Left kidney (tissue), 2 donors: ENCODE measurements around the gene ACTN1. TPM values are rescaled to one million over a fixed set of nuclear protein-coding genes. Genes with fewer than 3 reads are reported as not detected.
"Not testable (repeated sequence)": the region's sequence is repeated elsewhere in the genome, so short reads cannot be mapped to it uniquely, and the experiment has no call there.

Experiments used
- DNase-seq: peaks from one replicate; pipeline ENCODE4 v3.0.0-alpha.2; 2013
- polyA plus RNA-seq: library from polyadenylated mRNA; unstranded; fragments of 120-200 nt; gene quantifications from one replicate; pipeline ENCODE4 v1.2.1, GENCODE V29; 2013; ENCODE audit not compliant: insufficient read length

ACTN1 gene
- polyA plus RNA-seq, 1 donor, result 73.0 TPM

DNA sequence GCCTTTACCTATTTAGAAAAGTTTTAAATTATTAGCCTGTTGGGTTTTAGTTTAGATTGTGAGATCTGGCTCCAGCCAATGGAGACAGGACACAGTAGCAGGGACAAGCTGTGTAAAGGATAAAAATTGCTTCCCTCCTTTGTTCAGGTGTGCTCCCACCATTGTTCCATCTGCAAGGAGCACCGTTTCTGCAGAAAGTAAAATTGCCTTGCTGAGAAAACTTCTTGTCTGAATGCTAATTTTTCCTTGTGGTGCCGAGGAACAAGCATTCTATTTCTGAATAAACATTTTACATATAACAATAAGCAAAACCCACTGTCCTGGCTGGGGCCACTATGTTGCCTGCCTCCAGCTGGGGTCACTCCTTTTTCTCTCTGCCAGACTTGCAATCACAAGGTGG is 113.6 kb downstream of the ACTN1 start:
- no peak for DNase-seq

DNA sequence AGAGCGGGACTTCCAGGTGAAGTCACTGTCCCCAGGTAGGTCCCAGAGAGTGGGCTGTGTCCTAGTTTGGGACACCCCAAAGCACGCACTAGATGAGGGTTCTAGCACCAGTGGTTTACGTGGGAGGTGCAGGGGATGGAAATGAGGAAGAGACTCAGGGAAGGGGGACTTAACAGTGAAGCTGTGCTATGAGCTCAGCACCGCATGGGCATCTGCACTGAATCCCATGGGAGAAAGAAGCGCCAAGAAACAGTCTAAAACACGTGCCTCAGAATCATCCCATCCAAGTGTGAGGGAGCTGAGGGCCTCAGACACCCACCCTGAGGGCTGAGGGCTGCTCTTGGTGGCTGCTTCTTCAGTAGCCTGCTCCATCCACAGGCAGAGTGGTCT is 114.7 kb downstream of the ACTN1 start:
- DNase-seq, result no peak

DNA sequence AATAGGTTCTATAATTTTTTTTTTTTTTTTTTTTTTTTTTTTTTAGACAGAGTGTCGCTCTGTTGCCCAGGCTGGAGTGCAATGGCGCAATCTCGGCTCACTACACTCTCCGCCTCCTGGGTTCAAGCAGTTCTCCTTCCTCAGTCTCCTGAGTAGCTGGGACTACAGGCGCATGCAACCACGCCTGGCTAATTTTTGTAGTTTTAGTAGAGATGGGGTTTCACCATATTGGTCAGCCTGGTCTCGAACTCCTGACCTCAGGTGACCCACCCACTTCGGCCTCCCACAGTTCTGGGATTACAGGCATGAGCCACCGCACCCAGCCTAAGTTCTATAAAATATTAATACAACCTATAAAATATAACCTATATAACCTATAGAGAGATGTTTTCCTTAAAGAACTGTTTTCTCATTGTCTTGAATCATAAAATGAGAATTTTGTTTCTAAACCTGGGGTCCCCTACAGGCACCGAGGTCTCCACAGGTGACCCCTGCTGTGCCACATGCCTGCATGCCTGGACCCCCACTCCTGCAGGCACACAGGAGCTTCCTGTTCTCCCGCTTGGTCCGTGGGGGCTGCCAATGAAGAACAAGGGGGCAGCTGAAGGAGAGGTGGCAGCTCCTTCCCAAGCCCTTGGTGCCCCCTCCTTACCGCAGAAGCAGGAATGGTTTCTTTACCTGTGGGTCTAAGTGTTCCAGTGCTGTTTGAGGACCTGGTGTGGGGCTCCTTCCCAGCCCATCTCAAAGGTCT is 115.3 kb downstream of the ACTN1 start:
- DNase-seq, result no peak

DNA sequence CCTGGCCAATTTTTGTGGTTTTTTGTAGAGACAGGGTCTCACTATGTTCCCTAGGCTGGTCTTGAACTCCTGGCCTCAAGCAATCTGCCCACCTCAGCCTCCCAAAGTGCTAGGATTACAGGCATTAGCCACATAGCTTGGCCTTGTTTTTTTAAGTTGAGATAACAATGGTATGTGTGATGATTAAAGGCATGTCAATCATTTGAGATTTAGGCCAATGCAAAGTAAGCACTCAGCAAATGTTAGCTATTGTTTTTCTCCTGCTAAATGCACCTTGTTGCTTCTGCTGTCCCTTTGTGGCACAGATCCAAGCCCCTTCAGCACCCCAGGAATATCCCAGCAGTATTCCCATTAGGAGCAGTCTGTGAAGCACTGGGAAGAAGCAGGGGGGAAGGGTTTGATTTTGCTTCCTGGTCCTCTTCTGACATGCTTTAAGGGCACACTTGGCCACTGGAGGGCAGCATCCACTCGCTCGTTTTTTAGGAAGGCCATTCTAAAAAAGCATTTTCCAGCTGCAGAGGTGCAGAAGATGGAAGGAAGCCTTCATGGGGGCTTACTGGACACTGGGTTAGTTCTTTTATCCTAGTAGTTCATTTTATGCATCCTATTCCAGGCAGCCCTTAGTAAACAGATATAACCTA is 116.0 kb downstream of the ACTN1 start:
- DNase-seq, result peak; percentile 74

DNA sequence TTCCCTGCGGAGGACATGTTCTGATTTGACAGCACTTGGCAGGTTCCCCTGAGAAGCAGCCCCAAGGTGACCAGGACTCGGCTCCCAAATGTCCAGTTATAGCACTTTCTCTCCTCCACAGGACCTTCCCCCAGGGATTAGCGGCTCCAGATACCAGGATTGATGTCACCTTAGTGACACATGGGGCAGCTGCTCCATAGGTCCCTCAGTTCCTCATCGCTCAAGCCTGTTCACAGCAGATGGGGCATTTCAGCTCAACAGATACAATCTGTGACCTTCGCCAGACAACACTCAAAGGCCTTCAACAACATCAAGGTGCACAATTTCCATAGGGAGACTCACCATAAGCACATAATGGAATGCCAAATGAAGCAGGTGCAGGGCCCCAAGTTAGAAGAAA is 118.3 kb downstream of the ACTN1 start:
- DNase-seq, result no peak

DNA sequence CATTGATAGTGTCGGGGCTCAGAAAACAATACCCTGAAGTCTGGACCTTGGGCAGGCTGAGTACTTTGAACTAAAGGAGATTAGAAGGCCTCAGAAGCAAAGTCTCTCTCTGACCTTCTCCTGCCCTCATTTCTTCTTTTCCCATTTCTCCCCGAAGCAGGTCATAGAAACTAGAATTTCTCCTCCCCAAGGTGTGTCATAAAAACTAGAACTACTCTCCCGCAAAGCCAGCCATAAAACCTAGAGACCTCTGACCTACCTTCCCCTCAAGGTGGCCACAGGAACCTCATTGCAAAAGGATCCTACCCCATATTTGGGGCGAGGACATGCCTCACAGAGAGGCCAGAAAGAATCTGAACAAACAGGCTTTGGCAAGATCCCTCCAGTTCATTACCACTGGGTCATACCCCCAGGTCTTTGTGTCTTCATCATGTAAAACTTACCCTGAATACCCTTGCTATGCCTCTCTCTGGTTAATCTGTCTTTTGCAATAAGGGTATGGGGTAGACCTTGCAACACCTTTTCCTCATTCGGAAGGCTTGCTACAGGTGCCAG is 121.5 kb downstream of the ACTN1 start:
- DNase-seq, result no peak

DNA sequence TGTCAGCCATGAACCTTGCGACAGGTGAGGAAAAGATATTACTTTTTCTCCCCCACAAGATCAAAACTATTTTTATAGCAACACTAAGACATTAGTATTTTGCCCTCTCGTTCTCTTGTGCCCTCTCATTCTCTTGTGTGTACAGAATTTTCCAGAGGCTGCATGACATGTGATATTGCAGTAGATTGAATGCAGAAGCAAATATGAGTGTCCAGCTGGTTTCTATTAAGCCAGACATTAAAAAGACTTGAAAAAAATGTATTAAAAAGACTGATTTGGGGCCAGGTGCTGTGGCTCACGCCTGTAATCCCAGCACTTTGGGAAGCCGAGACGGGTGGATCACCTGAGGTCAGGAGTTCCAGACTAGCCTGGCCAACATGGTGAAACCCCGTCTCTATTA is 122.5 kb downstream of the ACTN1 start:
- no peak for DNase-seq

DNA sequence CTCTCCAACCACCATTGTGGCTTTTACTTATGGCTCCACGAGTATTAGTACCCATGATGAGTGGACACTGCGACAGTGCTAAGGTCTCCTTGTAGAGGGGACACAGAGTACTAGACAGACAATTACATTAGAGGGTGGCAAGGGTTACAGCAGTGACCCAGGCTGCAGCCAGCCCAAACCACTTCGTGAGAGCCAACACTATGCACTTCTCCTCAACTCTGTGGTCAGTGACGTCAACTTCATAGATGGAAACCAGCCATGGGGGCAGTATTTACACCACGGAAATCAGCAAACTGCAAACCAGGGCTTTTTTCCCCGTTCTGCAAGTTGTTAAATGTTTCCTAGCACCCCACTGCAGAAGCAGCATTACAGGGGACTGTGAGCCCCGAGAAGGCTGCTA is 124.7 kb downstream of the ACTN1 start:
- DNase-seq, result no peak

DNA sequence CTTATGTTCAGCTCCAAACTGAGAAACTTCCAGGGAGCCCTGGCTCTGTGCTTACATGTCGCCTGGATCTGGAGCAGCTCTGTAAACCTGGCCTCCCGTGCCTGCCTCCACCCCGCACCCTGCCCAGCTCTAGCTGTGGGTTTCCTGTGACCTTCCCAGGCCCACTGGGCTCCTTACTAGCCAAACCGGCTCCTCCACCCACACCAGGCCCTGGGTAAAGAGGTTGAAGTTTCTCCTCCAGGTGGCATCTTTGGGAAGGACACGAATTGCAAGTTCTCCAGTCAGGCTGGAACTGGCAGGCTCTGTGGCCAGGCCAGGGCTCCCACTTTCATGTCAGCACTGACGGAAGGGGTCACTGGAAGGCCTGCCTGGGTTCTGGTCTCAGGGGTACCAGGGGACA is 125.4 kb downstream of the ACTN1 start:
- no peak for DNase-seq

DNA sequence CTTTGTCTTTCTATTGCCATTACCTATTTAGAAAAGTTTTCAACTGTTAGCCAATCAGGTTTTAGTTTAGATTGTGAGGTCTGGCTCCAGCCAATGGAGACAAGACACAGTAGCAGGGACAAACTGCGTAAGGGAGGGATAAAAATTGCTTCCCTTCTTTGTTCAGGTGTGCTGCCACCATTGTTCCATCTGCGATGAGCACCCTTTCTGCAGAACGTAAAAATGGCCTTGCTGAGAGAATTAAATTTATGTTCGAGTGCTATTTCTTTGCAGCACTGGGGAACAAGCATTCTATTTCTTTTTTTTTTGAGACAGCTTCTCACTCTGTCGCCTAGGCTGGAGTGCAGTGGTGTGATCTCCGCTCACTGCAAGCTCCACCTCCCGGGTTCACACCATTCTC is 126.6 kb downstream of the ACTN1 start:
- not testable (repeated sequence) for DNase-seq

DNA sequence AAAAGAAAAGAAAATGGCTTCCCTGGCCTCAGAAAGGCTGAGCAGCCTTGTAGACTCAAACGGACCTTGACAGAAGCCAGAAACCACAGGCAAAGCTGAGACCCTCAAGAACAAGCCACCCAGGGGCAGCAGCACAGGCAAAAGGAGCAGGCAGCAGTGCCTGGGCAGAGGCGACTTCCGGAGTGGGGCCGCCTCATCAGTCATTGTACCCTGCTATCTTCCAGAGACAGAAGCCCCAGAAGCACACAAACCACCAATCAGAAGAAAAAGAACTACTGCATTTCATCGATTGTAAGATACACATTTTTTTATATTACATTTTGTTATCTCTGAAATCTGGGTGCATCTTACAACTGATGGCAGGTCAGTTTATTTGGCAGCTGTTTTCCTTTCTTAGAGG is 128.0 kb downstream of the ACTN1 start:
- DNase-seq, result no peak

DNA sequence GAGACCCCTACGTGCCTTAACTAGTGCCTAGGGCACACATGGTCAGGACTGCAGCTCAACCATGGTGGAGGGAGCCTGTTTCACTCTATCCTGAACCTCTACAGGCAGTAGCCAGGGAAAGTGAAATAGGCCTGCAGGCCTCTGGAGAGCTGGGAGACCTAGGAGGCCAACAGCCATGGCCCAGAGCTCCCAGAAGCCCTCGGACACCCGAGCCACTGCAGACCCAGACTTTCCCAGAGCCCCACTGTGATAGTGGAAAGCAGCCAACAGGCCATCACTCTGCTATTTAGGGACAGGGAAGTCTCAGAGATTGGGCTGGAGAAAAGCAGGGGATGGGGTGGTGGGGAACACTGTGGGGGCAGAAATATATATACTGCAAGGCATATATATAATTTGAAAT is 129.7 kb downstream of the ACTN1 start:
- no peak for DNase-seq

DNA sequence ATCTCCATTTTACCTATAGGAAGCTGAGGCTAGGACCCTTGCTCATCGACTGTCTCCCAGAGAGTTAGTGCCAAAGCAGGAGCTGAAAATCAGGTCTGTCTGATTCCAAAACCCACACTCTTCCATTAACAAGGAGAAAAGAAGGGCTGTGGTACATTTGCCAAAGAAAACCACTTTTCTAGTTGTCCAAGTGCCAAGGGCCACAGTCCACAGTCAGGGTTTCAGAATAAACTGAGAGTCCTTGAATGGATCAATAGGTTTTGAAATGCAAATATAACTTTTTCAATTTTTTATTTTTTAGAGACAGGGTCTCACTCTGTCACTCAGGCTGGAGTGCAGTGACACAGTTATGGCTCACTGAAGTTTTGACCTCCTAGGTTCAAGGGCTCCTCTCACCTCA is 130.8 kb downstream of the ACTN1 start:
- DNase-seq, result no peak

DNA sequence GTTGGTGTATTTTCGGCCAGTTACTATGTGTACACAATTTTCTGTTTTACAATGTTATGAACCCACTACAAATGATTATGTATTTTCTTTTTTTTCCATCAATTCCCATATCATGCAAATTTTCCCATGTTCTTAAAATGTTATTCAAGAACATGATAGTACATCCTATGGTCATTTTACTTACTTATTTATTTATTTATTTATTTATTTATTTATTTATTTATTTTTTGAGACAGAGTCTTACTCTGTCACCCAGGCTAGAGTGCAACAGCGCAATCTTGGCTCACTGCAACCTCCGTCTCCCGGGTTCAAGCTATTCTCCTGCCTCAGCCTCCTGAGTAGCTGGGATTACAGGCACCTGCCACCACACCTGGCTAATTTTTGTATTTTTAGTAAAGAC is 131.5 kb downstream of the ACTN1 start:
- not testable (repeated sequence) for DNase-seq

DNA sequence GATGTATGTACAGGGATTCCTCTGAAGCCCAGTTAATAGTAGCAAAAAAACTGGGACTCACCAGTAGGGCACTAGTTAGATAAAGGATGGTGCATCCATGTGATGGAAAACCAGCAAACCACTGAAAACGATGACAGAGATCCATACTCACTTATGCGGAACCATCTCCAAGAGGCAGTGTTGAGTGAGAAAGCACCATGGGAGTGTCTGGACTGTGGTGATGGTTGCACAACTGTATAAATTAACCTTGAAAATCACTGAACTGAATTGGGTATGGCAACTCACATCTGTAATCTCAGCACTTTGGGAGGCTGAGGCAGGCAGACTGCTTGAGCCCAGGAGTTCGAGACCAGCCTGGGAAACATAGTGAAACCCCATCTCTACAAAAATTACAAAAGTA is 132.6 kb downstream of the ACTN1 start:
- DNase-seq, result no peak

DNA sequence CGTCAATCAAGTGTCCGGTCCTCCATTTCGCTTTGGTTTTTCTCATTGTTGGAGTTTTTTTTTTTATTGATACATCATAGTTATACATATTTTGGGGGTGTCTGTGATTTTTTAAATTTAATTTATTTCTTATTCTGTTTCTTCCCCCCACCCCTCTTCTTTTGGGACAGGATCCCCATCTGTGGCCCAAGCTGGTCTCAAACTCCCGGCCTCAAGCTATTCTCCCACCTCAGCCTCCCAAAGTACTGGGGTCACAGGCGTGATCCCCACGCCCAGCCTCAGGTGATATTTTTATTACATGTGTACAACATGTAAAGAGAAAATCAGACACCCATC is 134.9 kb downstream of the ACTN1 start:
- DNase-seq, result no peak

DNA sequence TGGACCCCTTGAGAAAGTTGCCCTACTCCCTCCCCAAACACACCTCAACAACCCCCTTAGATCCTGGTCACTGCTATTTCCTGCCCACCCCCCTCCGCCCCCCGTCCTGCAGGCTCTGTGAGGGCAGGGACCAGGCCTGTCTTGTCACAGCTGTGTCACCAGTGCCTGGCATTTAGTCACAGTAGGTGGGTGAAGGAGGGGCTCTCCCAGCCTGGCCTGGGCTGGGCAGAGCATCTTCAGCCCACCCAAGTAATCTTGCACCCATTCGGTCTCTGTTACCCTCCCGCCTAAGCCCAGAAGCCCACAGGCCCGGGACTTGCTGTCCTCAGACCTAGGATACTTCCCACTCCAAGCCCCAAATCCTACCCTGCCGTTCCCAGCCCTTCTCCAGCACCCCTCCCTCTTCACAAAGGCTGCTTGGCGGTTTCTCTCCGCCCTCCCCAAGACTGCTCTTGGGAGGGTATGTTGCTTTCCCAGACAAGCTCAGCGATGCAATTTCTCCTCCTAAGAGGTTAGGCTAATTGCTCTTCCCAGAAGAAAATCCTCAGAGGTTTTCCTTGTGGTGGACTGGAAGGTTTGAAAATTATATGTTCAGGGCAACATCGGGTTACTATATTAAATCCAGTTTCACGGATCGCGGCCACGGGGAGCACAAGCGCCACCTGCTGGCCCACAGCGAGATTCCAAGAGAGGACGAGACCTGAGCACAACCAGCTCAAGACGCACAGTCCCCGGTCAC is 135.5 kb downstream of the ACTN1 start:
- peak; percentile 79 for DNase-seq

DNA sequence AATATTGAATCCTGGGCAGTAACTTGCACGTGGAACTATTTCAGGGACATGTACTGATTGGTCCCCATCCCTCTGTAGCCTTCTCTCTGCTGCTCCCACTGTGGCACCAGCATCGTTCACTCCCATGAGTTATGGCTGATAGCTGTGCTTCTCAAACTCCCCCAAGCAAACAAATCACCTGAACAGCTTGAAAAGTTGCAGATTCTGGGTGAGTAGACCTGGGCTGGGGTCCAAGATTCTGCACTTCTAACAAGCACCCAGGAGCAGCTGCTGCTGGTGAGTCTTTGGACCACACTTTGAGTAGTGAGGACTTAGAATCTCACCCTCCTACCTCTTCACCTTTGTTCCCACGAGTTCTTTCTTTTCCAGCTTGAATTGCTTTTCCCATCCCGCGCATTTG is 136.8 kb downstream of the ACTN1 start:
- DNase-seq, result no peak

DNA sequence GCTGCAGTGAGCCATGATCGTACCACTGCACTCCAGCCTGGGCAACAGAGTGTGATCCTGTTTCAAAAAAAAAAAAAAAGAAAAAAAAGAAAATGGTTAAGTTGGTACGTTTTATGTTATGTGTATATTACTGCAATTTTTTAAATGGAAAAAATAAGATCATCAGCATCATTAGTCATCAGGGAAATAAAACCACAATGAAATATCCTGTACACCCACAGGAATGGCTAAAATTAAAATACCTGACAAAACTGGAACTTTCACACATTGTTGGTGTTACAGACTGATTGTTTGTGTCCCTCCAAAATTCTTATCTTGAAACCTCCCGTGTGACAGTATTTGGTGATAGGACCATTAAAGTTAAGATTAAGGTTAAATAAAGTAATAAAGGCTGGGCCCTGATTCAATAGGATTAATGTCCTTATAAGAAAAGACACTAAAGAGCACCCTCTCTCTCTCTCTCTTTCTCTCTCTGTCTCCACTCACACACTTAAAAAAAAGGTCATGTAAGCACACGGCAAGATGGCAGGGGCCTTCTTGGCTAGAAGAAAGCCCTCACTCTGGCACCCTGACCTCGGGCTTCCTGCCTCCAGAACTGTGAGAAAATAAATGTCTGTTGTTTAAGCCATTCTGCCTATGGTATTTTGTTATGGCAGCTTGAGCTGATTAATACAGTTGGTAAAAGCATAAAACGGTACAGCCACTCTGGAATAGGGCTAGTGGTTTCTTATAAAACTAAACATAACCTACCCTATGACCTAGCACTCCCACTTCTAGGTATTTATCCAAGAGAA is 137.9 kb downstream of the ACTN1 start:
- DNase-seq, result no peak

DNA sequence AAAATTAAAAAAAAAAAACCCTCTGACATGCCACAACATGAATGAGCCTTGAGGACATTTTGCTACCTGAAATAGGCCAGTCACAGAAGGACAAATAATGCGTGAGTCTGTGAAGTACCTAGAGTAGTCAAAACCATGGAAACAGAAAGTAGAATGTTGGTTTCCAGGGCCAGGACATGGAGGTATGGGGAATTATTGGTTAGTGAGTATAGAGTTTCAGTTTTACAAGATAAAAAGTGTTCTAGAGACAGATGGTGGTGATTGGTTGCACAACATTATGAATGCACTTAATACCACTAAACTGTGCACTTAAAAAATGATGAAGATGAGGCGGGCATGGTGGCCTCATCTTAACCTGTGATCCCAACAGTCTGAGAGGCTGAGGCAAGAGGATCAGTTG is 138.6 kb downstream of the ACTN1 start:
- DNase-seq, result no peak

DNA sequence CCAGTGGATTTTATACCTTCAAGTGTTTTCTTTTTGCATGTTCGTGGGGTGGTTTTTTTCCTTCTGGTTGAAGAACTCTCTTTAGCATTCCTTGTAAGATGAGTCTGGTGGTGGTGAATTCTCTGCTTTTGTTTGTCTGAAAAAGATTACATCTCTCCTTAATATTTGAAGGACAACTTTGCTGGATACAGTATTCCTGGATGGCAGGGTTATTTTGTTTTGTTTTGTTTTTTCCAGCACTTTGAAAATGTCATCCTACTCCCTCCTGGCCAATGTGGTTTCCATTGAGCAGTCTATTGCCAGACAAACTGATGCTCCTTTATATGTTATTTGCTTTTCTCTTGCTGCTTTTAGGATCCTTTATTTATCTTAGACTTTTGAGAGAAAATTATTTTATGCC is 143.0 kb downstream of the ACTN1 start:
- DNase-seq, result no peak

DNA sequence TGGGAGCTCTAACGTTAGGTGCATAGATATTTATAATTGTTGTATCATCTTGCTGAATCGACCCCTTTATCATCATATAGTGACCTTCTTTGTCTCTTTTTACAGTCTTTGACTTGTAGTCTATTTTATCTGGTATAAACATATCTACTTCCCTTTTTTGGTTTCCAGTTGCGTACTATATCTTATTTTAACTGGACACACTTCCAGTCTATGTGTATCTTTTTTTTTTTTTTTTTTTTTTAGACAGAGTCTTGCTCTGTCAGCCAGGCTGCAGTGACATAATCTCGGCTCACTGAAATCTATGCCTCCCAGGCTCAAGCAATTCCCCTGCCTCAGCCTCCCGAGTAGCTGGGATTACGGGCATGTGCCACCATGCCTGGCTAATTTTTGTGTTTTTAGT is 144.3 kb downstream of the ACTN1 start:
- DNase-seq, result no peak
